Measurements from ENCODE around the gene KIF12. TPM values are rescaled to one million over a fixed set of nuclear protein-coding genes. Genes with fewer than 3 reads are reported as not detected.
A peak's percentile ranks its signal among the peaks of the same experiment; 100 is the strongest.

Gene KIF12
- total RNA-seq, 1 donor from 2014 or later = not detected

GRCh38 chr9:114117614-114117995 lies 18.5 kb upstream of the KIF12 start:
- Histone ChIP-seq H3K27me3 (ENCODE audit: control insufficient read depth, insufficient read depth, low read length) (peaks cover 29% of the 10 kb centered on the region), H3K36me3 (ENCODE audit: control insufficient read depth, insufficient read depth, low read length) (no peaks in the 10 kb centered on the region), H3K4me3 (ENCODE audit: low read depth, low read length) (no peak overlapping the region)
- no peak for TF ChIP-seq CTCF (IDR thresholded peaks at IDR 0.05; ENCODE audit: insufficient read depth, low read length, severe bottlenecking)
- DNase-seq (ENCODE audit: low read depth) = no peak
- no peak for FAIRE-seq

GRCh38 chr9:114116126-114116747 lies 17.1 kb upstream of the KIF12 start:
- Histone ChIP-seq H3K27me3 (ENCODE audit: control insufficient read depth, insufficient read depth, low read length) (peaks cover 29% of the 10 kb centered on the region), H3K36me3 (ENCODE audit: control insufficient read depth, insufficient read depth, low read length) (no peaks in the 10 kb centered on the region), H3K4me3 (ENCODE audit: low read depth, low read length) (no peak overlapping the region)
- TF ChIP-seq CTCF (IDR thresholded peaks at IDR 0.05; ENCODE audit: insufficient read depth, low read length, severe bottlenecking) = no peak
- no peak for FAIRE-seq
- no peak for DNase-seq (ENCODE audit: low read depth)

- TF ChIP-seq CTCF (IDR thresholded peaks at IDR 0.05; ENCODE audit: insufficient read depth, low read length, severe bottlenecking) = no peak
- DNase-seq (ENCODE audit: low read depth) (no peak), FAIRE-seq (peak; percentile 68)
- Histone ChIP-seq H3K27me3 (ENCODE audit: control insufficient read depth, insufficient read depth, low read length) (peaks cover 27% of the 10 kb centered on the region), H3K36me3 (ENCODE audit: control insufficient read depth, insufficient read depth, low read length) (no peaks in the 10 kb centered on the region), H3K4me3 (ENCODE audit: low read depth, low read length) (no peak overlapping the region)
Measured at GRCh38 chr9:114115654-114116125, 16.6 kb upstream of the KIF12 start.

GRCh38 chr9:114114364-114114763 lies 15.3 kb upstream of the KIF12 start:
- TF ChIP-seq CTCF (IDR thresholded peaks at IDR 0.05; ENCODE audit: insufficient read depth, low read length, severe bottlenecking) = no peak
- Histone ChIP-seq H3K36me3 (ENCODE audit: control insufficient read depth, insufficient read depth, low read length) (no peaks in the 10 kb centered on the region), H3K27me3 (ENCODE audit: control insufficient read depth, insufficient read depth, low read length) (peaks cover 20% of the 10 kb centered on the region), H3K4me3 (ENCODE audit: low read depth, low read length) (no peak overlapping the region)
- DNase-seq (ENCODE audit: low read depth) = peak; percentile 48
- FAIRE-seq = no peak

- Histone ChIP-seq H3K27me3 (ENCODE audit: control insufficient read depth, insufficient read depth, low read length) (peaks cover 9% of the 10 kb centered on the region), H3K4me3 (ENCODE audit: low read depth, low read length) (no peak overlapping the region), H3K36me3 (ENCODE audit: control insufficient read depth, insufficient read depth, low read length) (no peaks in the 10 kb centered on the region)
- peak; percentile 34 for DNase-seq (ENCODE audit: low read depth)
- TF ChIP-seq CTCF (IDR thresholded peaks at IDR 0.05; ENCODE audit: insufficient read depth, low read length, severe bottlenecking) = no peak
- peak; percentile 82 for FAIRE-seq
Measured at GRCh38 chr9:114112778-114113584, 13.9 kb upstream of the KIF12 start.

Data from bronchial epithelial cell (primary cell).